Left lung (tissue), 10 donors: ENCODE results near the gene ALK. TPM values are rescaled to one million over a fixed set of nuclear protein-coding genes. Genes with fewer than 3 reads are reported as not detected.

Source experiments
- ATAC-seq: fragments of 200-7000 bp; cut with Tn5 transposase; one replicate; pipeline ENCODE4 v1.9.1; 2020; ENCODE audit warnings: moderate library complexity
- DNase-seq, 4 donors: peaks; one replicate each; pipeline ENCODE4 v3.0.0-alpha.2; 2013 to 2020
- H3K27ac ChIP-seq, 2 donors: fragments of 200-600 bp; sonication (generic) in 1 of 2; one replicate each; pipeline versions ENCODE4 v1.5.0 to v1.8.0; 2020 to 2021
- H3K27me3 ChIP-seq, 2 donors: fragments of 200-600 bp; sonication (generic) in 1 of 2; one replicate each; pipeline versions ENCODE4 v1.5.0 to v1.8.0; 2020 to 2021
- H3K36me3 ChIP-seq, 2 donors: fragments of 200-600 bp; sonication (generic) in 1 of 2; one replicate each; pipeline versions ENCODE4 v1.5.0 to v1.8.0; 2020 to 2021
- H3K4me1 ChIP-seq, 2 donors: fragments of 200-600 bp; one replicate each; pipeline ENCODE4 v1.8.0; 2021
- H3K4me3 ChIP-seq, 2 donors: fragments of 200-600 bp; sonication (generic) in 1 of 2; one replicate each; pipeline versions ENCODE4 v1.5.0 to v1.8.0; 2020 to 2021; ENCODE audit warnings: mild to moderate bottlenecking in 1 of 2
- H3K9me3 ChIP-seq, 2 donors: fragments of 200-600 bp; sonication (generic) in 1 of 2; one replicate each; pipeline versions ENCODE4 v1.5.0 to v1.8.0; 2020 to 2021
- intact Hi-C, 2 donors: fragments of 100-400 bp; cut with DNase I; formaldehyde crosslinking; loops; one replicate each; pipeline versions ENCODE4 v1.11.2 to v1.14.2; 2022
- polyA plus RNA-seq, 6 donors: library from polyadenylated mRNA; unstranded; fragments of 120-200 nt; gene quantifications; one replicate each; pipeline ENCODE4 v1.2.1, GENCODE V29; 2013; ENCODE audit not compliant: insufficient read length in 6 of 6
- total RNA-seq, 2 donors: library from RNA; stranded (reverse); fragmentation: NEBNext Ultra II Directional; extraction: Animal tissue kit (Norgen Biotek cat#: 25700); gene quantifications; one replicate each; pipeline ENCODE4 v1.2.1, GENCODE V29; 2021
- TF ChIP-seq, protein P1 (sequence below), 2 donors: fragments of 200-600 bp; sonication (generic) in 1 of 2; IDR thresholded peaks; one replicate each; pipeline versions ENCODE4 v1.5.0 to v1.8.0; 2021; ENCODE audit warnings: antibody characterized with exemption in 2 of 2
- donor health status: DM: no; HTN: yes; CAD: no.
- donor health status: DM: no; HTN: no; CAD: no.

Gene ALK
- total and polyA plus RNA-seq, 8 donors, result 0.06 to 0.70 (median 0.12) TPM; not detected in 2

DNA sequence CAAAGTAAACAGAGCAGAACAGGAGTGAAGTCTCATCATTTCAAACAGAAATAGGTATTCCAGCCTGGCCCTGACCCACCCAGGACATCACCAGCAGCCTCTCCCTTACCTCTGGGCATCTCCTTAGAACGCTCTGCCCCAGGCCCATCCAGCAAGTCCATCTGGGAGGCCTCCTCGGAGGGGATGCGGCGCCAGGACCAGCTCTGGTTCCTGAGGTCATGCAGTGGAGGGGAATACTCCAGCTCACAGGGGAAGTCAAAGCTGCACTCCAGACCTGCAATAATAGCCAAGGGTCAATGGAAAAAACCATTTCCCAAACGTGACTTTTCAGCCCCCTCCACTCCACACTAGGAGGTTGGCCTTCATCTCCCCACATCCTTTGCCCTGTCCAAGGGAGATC lies 226.6 kb downstream of the ALK start:
- Histone ChIP-seq H3K36me3 (no peaks in the 10 kb centered on the region), H3K4me1 (no peaks in the 10 kb centered on the region), H3K9me3 (peaks cover 0 to 2% of the 10 kb centered on the region in 2 donors), H3K27ac (no peak overlapping the region), H3K4me3 (no peak overlapping the region), H3K27me3 (no peaks in the 10 kb centered on the region)
- DNase-seq (no peak), ATAC-seq (no peak)
- intact Hi-C loops, result no loop called here
- TF ChIP-seq, protein P1, sequence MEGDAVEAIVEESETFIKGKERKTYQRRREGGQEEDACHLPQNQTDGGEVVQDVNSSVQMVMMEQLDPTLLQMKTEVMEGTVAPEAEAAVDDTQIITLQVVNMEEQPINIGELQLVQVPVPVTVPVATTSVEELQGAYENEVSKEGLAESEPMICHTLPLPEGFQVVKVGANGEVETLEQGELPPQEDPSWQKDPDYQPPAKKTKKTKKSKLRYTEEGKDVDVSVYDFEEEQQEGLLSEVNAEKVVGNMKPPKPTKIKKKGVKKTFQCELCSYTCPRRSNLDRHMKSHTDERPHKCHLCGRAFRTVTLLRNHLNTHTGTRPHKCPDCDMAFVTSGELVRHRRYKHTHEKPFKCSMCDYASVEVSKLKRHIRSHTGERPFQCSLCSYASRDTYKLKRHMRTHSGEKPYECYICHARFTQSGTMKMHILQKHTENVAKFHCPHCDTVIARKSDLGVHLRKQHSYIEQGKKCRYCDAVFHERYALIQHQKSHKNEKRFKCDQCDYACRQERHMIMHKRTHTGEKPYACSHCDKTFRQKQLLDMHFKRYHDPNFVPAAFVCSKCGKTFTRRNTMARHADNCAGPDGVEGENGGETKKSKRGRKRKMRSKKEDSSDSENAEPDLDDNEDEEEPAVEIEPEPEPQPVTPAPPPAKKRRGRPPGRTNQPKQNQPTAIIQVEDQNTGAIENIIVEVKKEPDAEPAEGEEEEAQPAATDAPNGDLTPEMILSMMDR (IDR thresholded peaks at IDR 0.05), result no peak

DNA sequence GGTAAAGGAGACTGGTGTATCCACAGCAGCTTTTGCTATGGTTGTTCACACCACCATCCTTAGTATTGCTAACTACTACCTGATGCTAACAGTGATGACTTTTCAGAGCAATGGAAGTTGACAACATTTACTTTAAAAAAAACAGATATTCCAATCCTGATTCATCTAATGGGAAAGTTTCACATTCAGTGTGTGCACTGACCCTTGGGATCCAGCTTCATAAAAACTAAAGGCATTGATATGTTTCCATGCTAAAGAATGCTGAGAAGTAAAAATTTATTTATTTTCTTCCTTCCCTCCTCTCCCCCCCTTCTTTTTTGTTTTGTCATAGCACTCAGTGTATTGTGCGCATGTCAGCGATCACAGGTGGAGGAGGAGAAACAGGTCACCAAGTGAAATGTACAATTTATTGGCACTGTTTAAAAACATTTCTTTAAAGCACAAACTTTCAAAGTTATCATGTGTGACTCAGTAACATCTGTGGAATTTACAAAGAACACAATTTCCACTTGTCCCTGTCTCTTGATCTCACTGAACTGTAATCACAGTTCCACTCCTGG lies 229.9 kb downstream of the ALK start:
- no peak overlapping the region for H3K4me3 ChIP-seq
- peaks cover 0 to 2% of the 10 kb centered on the region in 2 donors for H3K9me3 ChIP-seq
- no peak for DNase-seq
- no peak overlapping the region for H3K27ac ChIP-seq
- TF ChIP-seq, protein P1 (IDR thresholded peaks at IDR 0.05), result no peak
- intact Hi-C loops, result no loop called here
- H3K4me1 ChIP-seq, result no peaks in the 10 kb centered on the region
- no peaks in the 10 kb centered on the region for H3K36me3 ChIP-seq
- no peaks in the 10 kb centered on the region for H3K27me3 ChIP-seq
- no peak for ATAC-seq

DNA sequence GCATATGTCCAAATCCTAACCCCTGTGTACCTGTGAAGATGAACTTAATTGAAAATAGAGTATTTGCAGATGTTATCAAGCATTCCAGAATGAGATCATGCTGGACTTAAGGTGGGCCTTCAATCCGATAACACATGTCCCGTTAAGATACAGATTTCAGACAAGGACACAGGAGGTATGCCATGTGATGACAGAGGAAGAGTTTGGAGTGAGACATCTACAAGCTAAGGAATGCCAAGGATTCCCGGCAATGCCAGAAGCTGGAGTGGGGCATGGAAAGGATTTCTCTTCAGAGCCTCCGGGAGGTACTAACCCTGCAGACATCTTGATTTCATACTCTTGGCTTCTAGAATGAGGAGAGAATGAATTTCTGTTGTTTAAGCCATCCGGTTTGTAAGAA lies 231.7 kb downstream of the ALK start:
- ATAC-seq, result no peak
- H3K36me3 ChIP-seq, result no peaks in the 10 kb centered on the region
- no peak overlapping the region for H3K27ac ChIP-seq
- peaks cover 0 to 2% of the 10 kb centered on the region in 2 donors for H3K9me3 ChIP-seq
- H3K4me3 ChIP-seq, result no peak overlapping the region
- intact Hi-C loops, result no loop called here
- TF ChIP-seq, protein P1 (IDR thresholded peaks at IDR 0.05), result no peak
- no peaks in the 10 kb centered on the region for H3K27me3 ChIP-seq
- no peak for DNase-seq
- no peaks in the 10 kb centered on the region for H3K4me1 ChIP-seq

DNA sequence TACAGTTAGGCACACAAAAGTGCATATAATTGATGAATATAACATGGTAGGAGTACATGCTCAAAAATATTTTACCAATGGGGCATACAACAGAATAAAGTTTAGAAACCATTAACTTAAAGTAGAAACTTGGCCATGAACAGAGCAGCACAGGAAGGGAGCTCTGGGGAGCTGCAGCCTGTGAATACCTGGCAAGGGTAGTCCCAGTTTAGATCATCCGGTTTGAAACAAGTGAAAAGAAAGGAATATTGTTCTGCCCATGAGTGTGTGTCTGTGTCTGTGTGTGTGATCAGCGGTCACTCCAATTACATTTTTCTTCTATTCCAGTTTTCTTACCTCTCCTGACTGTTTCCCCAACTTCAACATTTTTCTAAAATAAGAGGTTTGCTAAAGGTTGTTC lies 233.0 kb downstream of the ALK start:
- TF ChIP-seq, protein P1 (IDR thresholded peaks at IDR 0.05), result no peak
- Histone ChIP-seq H3K4me1 (no peaks in the 10 kb centered on the region), H3K9me3 (peaks cover 0 to 2% of the 10 kb centered on the region in 2 donors), H3K36me3 (no peaks in the 10 kb centered on the region), H3K27me3 (no peaks in the 10 kb centered on the region), H3K27ac (no peak overlapping the region), H3K4me3 (no peak overlapping the region)
- intact Hi-C loops, result no loop called here
- ATAC-seq (no peak), DNase-seq (no peak)

DNA sequence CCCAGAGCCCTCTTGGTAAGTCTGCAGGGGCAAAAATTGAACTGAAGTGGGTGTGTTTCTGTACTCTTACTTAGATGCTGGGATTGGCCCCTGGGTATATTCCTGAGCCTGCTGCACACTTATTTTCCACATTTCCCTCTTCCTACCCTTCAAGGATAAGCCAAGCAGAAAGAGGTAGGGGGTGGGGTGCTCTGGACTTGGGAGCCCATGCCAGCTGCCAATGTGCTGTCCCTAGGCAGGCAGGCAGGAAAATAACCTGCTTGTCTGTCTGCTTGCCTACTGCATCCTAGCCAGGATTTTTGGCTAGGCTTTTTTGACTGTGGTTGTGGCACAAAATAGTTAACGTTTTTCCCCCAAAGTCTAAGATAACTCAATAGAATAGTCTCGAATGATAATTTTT lies 234.3 kb downstream of the ALK start:
- H3K27me3 ChIP-seq, result no peaks in the 10 kb centered on the region
- no peaks in the 10 kb centered on the region for H3K36me3 ChIP-seq
- no peak overlapping the region for H3K27ac ChIP-seq
- H3K4me3 ChIP-seq, result no peak overlapping the region
- ATAC-seq (no peak), DNase-seq (no peak)
- H3K4me1 ChIP-seq, result no peaks in the 10 kb centered on the region
- TF ChIP-seq, protein P1 (IDR thresholded peaks at IDR 0.05), result no peak
- peaks cover 0 to 2% of the 10 kb centered on the region in 2 donors for H3K9me3 ChIP-seq
- intact Hi-C loops, result no loop called here
